GM12878 (cell line): ENCODE measurements around the gene ILRUN. TPM values are rescaled to one million over a fixed set of nuclear protein-coding genes. Genes with fewer than 3 reads are reported as not detected.

Experiments used
- ATAC-seq: fragments of 200-7000 bp; cut with Tn5 transposase; 3 replicates; pipeline ENCODE4 v1.9.1; 2020; ENCODE audit warnings: mild to moderate bottlenecking, moderate library complexity
- BruUV-seq: library from RNA; stranded (reverse); fragments of 400-500 nt; replicated peaks from 2 replicates; lab custom pipeline; 2021; lab: Mats Ljungman, UMichigan
- CTCF ChIA-PET: fragments of 300-600 bp; sonication (Branson Sonifier 250); formaldehyde crosslinking; extraction: SDS; loops from one replicate; lab custom pipeline; 2021; ENCODE audit warnings: inconsistent platforms; lab: Yijun Ruan, JAX
- POLR2A ChIA-PET: fragments of 350-600 bp; formaldehyde crosslinking; extraction: SDS; loops from one replicate; lab custom pipeline; 2021; ENCODE audit warnings: inconsistent platforms; lab: Charles Lee
- RAD21 ChIA-PET: fragments of 300-600 bp; sonication (Branson Sonifier 250); formaldehyde crosslinking; loops from one replicate; lab custom pipeline; 2023; ENCODE audit warnings: antibody characterized with exemption; ENCODE audit not compliant: unreplicated experiment; lab: Charles Lee
- SMC1A ChIA-PET: fragments of 300-600 bp; sonication (Branson Sonifier 250); formaldehyde crosslinking; loops from one replicate; lab custom pipeline; 2023; ENCODE audit not compliant: unreplicated experiment, uncharacterized antibody; lab: Charles Lee
- DNase-seq: peaks from one replicate; pipeline ENCODE4 v3.0.0-alpha.2; 2011; ENCODE audit warnings: low read depth, low spot score
- FAIRE-seq: peaks from 3 replicates; lab custom pipeline; 2011; peaks lifted over from hg19 to GRCh38; lab: Jason Lieb, UNC
- H2AFZ ChIP-seq: 2 replicates; pipeline ENCODE4 v1.6.0; 2011; ENCODE audit warnings: low read depth, low read length, control low read depth; ENCODE audit not compliant: control insufficient read depth
- H3K27ac ChIP-seq: 2 replicates; pipeline ENCODE4 v1.5.1; 2011; ENCODE audit warnings: control low read depth; ENCODE audit not compliant: control insufficient read depth, insufficient read depth
- H3K27me3 ChIP-seq, 2 experiments: replicated peaks in 1 of 2; 2 replicates each; pipeline versions ENCODE4 v1.6.0 to v1.6.1; 2011; ENCODE audit warnings: low read length in 1 of 2; ENCODE audit not compliant: control insufficient read depth in 2 of 2, insufficient read depth in 2 of 2
- H3K36me3 ChIP-seq, 2 experiments: 2 replicates each; pipeline ENCODE4 v1.5.1; 2011; ENCODE audit warnings: low read length in 1 of 2; ENCODE audit not compliant: control insufficient read depth in 2 of 2, insufficient read depth in 2 of 2
- H3K4me1 ChIP-seq: 2 replicates; pipeline ENCODE4 v1.6.1; 2011; ENCODE audit warnings: mild to moderate bottlenecking, low read length, moderate library complexity, mixed read lengths; ENCODE audit not compliant: control insufficient read depth, insufficient read depth
- H3K4me2 ChIP-seq: 2 replicates; pipeline ENCODE4 v1.6.0; 2011; ENCODE audit warnings: control low read depth; ENCODE audit not compliant: control insufficient read depth, insufficient read depth
- H3K4me3 ChIP-seq: fragments of 200-600 bp; sonication (generic); 2 replicates; pipeline ENCODE4 v1.5.1; 2016
- H3K79me2 ChIP-seq: 2 replicates; pipeline ENCODE4 v1.6.0; 2011; ENCODE audit warnings: low read length; ENCODE audit not compliant: control insufficient read depth, insufficient read depth
- H3K9ac ChIP-seq: 2 replicates; pipeline ENCODE4 v1.8.0; 2011; ENCODE audit warnings: low read length, control low read depth, mixed read lengths; ENCODE audit not compliant: control insufficient read depth, insufficient read depth
- H3K9me3 ChIP-seq: replicated peaks from 3 replicates; pipeline ENCODE4 v1.5.1; 2011; ENCODE audit warnings: mild to moderate bottlenecking, low read length; ENCODE audit not compliant: control insufficient read depth, insufficient read depth
- H4K20me1 ChIP-seq: 2 replicates; pipeline ENCODE4 v1.6.0; 2011; ENCODE audit not compliant: control insufficient read depth, insufficient read depth
- PKNOX1 ChIP-seq: fragments of 450-650 bp; IDR thresholded peaks from 2 replicates; pipeline ENCODE4 v1.6.1; 2016; ENCODE audit warnings: mild to moderate bottlenecking
- POU2F2 ChIP-seq: IDR thresholded peaks from 3 replicates; pipeline ENCODE4 v1.6.1; 2011; ENCODE audit warnings: low read depth, mild to moderate bottlenecking, low read length, borderline replicate concordance
- ZBTB11 ChIP-seq: fragments of 450-650 bp; formaldehyde crosslinking; IDR thresholded peaks from 2 replicates; pipeline ENCODE4 v1.5.0; 2022; ENCODE audit warnings: mild to moderate bottlenecking, missing genetic modification characterization
- ZNF24 ChIP-seq: fragments of 450-650 bp; IDR thresholded peaks from 2 replicates; pipeline ENCODE4 v1.6.1; 2017; ENCODE audit warnings: antibody characterized with exemption, mild to moderate bottlenecking
- WGBS: methylation state at CpG from one replicate; pipeline ENCODE4 v1.1.6; 2016; ENCODE audit warnings: low lambda C conversion rate; ENCODE audit not compliant: insufficient replicate concordance, insufficient coverage; ENCODE audit errors: missing lambda C conversion rate; 5-methylcytosine and 5-hydroxymethylcytosine counted together
- in situ Hi-C: fragments of 300-500 bp; cut with MboI; formaldehyde crosslinking; loops from 9 replicates; pipeline ENCODE4 v1.14.3; 2018; ENCODE audit warnings: mixed read lengths
- intact Hi-C: fragments of 100-400 bp; cut with micrococcal nuclease; formaldehyde crosslinking; loops from one replicate; pipeline ENCODE4 v1.14.2; 2022; ENCODE audit not compliant: unreplicated experiment
- polyA plus RNA-seq, 11 experiments: library from polyadenylated mRNA; depleted of rRNA in 4 of 11; unstranded in 6 of 11; stranded (reverse) in 5 of 11; fragments of >200 nt; fragmentation: Nextera tagmentation in 4 of 11; fragmentation: Illumina TruSeq in 1 of 11; extraction: Ambion mirVana in 4 of 11; extraction: Trizol in 1 of 11; gene quantifications; 1 replicate in 1 of 11; 2 replicates in 10 of 11; pipeline versions ENCODE4 v1.2.1 to v1.2.3, GENCODE V29; 2011 to 2016; ENCODE audit warnings: inconsistent platforms in 2 of 11, missing spikeins in 2 of 11, low read depth in 1 of 11
- total RNA-seq, 4 experiments: library from RNA; depleted of rRNA in 3 of 4; stranded (reverse); fragments of >200 nt in 3 of 4; fragmentation: Illumina TruSeq in 1 of 4; extraction: Trizol in 1 of 4; gene quantifications; 2 replicates each; pipeline versions ENCODE4 v1.2.1 to v1.2.3, GENCODE V29; 2013 to 2021

Gene ILRUN
- total and polyA plus RNA-seq, 10 of the 15 experiments (the other 5 are each of a cell fraction or from before 2014, with no cell fraction given): 21.0 to 114 (median 48.9) TPM

- CTCF ChIA-PET: interaction anchor here (0.7 to 4.8 kb wide), 5 partner anchors 9 to 50 kb away, joined by 3 to 56 read pairs (median 3); no protein-coding TSS in a partner anchor
- WGBS: 33% methylated on average over 7 of the region's 7 CpGs
- H3K9ac ChIP-seq: peak overlapping the region; percentile 29
Observed at GRCh38 chr6:34658605-34659265, 37.8 kb downstream of the ILRUN start.

More at GRCh38 chr6:34658605-34659265, 37.8 kb downstream of the ILRUN start:
- FAIRE-seq (no peak), DNase-seq (no peak), ATAC-seq (no peak)
- POLR2A ChIA-PET: interaction anchor here (6.4 to 14.9 kb wide), 3 partner anchors 18 to 38 kb away, joined by 47 to 329 read pairs (median 246); partner anchors contain the start of gene ILRUN
- Histone ChIP-seq H4K20me1 (no peaks in the 10 kb centered on the region), H3K4me2 (peak overlapping the region; percentile 60), H2AFZ (no peak overlapping the region), H3K36me3 (peaks cover 1 to 7% of the 10 kb centered on the region in 2 experiments; a peak in 2 of 4 replicates), H3K9me3 (peaks cover 2% of the 10 kb centered on the region; the same call in 2 of the 3 replicates), H3K27me3 (no peaks in the 10 kb centered on the region), H3K4me3 (no peak overlapping the region), H3K27ac (peak overlapping the region; percentile 100), H3K4me1 (peaks cover 67% of the 10 kb centered on the region)
- in situ Hi-C loops: loop anchor here (25.0 kb wide), 2 partner anchors 1596 to 1696 kb away; partner anchors contain the start of genes BRD2, HLA-DMA and HLA-DPA1
- no TSS peak for BruUV-seq
- intact Hi-C loops: loop anchor here (10.0 kb wide), 1 partner anchor 226 kb away; the partner anchor contains the start of genes ANKS1A and TAF11
- RAD21 ChIA-PET: interaction anchor here (0.9 to 6.8 kb wide), 6 partner anchors 15 to 85 kb away, joined by 3 to 239 read pairs (median 28); partner anchors contain the start of gene ILRUN
- SMC1A ChIA-PET: interaction anchor here (0.6 to 6.9 kb wide), 9 partner anchors 8 to 230 kb away, joined by 3 to 251 read pairs (median 19); partner anchors contain the start of genes ANKS1A, ILRUN and TAF11
- peak; percentile 31; the same call in 1 of the 2 replicates for TF ChIP-seq PKNOX1
- peak; percentile 72; the same call in 1 of the 3 replicates for TF ChIP-seq POU2F2
- peak; percentile 61 for TF ChIP-seq ZNF24
- TF ChIP-seq ZBTB11 (CRISPR knock-in tag): no peak
- TF ChIP-seq, all 136 proteins: peak for 3
- H3K79me2 ChIP-seq: peaks cover 80% of the 10 kb centered on the region
